Pulmonary artery endothelial cell (primary cell): ENCODE results near the gene PLEKHG2. TPM values are rescaled to one million over a fixed set of nuclear protein-coding genes. Genes with fewer than 3 reads are reported as not detected.
"Not testable (repeated sequence)": the region's sequence is repeated elsewhere in the genome, so short reads cannot be mapped to it uniquely, and the experiment has no call there.

ENCODE experiments used
- DNase-seq: peaks from one replicate; pipeline ENCODE4 v3.0.0-alpha.2; 2011; ENCODE audit warnings: low read depth, low spot score
- total RNA-seq: library from RNA; depleted of rRNA; stranded (reverse); fragments of >200 nt; gene quantifications from 2 replicates; pipeline ENCODE4 v1.2.3, GENCODE V29; 2014

The PLEKHG2 gene, protein sequence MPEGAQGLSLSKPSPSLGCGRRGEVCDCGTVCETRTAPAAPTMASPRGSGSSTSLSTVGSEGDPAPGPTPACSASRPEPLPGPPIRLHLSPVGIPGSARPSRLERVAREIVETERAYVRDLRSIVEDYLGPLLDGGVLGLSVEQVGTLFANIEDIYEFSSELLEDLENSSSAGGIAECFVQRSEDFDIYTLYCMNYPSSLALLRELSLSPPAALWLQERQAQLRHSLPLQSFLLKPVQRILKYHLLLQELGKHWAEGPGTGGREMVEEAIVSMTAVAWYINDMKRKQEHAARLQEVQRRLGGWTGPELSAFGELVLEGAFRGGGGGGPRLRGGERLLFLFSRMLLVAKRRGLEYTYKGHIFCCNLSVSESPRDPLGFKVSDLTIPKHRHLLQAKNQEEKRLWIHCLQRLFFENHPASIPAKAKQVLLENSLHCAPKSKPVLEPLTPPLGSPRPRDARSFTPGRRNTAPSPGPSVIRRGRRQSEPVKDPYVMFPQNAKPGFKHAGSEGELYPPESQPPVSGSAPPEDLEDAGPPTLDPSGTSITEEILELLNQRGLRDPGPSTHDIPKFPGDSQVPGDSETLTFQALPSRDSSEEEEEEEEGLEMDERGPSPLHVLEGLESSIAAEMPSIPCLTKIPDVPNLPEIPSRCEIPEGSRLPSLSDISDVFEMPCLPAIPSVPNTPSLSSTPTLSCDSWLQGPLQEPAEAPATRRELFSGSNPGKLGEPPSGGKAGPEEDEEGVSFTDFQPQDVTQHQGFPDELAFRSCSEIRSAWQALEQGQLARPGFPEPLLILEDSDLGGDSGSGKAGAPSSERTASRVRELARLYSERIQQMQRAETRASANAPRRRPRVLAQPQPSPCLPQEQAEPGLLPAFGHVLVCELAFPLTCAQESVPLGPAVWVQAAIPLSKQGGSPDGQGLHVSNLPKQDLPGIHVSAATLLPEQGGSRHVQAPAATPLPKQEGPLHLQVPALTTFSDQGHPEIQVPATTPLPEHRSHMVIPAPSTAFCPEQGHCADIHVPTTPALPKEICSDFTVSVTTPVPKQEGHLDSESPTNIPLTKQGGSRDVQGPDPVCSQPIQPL (N-terminal part only)
- 10.7 and 13.2 TPM in 2 replicates for total RNA-seq

DNA sequence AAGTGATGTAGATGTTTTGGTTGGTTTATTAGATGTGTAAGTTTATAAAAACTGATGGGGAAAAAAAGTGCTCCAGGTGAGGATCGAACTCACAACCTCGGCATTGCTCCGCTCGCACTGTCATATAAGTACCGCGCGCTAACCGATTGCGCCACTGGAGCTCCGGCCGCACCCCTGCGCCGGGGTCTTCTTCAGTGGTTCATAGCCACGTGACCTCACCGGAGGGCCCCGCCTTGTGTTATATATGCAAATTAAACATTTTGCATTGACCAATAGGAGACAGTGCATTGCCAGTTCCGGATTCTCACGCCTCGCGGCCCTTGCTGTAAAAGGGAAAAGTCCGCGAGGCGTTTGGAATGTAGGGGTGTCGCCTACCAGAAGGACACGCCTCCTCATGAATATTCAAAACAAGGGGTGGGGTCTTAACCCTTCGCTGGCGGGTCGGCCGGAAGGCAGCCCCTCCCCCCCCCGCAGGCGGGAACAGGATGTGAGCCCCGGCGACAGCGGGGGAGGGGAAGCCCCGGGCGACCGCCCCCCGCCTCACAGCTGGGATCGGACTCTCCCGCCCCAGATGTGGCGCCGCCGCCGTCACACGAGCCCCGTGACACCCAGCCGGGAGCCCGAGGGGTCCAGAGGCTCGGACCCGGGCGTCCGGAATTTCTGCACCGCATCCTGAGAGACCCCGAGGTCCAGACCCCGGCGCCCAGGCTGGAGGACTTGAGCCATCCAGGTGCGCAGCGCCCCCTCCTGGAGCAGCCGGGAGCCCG is at the start of gene PLEKHG2:
Gene PLEKHG2 (plus strand): TSS at position 570 of the 767 bp plus-strand sequence. CDS start 1,418 bp downstream, outside the sequence.
- DNase-seq: peak; percentile 99

DNA sequence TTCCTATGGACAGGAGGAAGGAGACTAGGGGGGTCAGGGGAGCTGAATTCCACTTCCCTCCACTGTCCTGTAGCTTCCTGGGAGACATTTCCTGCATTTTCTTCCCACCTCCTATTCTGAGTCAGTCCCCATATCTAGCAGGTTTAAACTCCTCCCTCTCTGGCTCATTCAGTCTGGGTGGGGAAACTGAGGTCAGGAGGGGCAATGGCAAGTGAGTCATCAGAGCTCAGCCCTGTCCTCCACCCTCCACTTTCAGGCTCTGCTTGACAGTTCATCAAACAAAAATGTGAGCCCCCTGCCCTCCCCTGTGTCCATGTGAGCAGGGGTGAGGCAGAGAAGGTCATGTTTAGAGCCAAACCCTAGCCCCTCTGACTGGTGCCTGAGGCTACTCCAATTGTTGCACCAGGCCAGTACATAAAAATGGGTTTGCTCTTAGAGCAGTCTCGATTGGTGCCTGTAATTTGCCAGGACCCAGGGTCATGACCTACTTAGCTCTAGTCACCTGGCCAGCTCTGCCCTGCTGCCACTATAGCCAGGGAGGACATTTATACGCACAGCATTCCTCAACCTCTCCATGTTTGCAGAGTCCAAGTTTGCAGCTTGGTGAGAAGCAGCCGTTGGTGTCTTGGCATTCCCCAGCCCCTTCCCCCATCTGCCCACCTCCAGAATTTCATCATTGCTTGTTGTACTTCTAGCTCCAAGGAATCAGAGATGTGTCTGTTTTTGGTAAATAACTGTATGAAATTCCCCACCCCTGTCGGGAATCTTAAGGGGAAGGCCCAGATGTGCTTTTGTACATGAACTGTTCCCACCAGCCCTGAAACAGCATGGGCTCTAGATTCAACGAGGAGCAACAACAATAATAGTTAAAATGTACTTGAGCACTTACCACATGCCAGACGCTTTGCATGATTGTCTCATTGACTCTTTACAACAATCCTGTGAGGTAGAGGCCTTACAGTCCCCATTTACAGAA is 49.5 kb upstream of the PLEKHG2 start:
- DNase-seq: no peak

DNA sequence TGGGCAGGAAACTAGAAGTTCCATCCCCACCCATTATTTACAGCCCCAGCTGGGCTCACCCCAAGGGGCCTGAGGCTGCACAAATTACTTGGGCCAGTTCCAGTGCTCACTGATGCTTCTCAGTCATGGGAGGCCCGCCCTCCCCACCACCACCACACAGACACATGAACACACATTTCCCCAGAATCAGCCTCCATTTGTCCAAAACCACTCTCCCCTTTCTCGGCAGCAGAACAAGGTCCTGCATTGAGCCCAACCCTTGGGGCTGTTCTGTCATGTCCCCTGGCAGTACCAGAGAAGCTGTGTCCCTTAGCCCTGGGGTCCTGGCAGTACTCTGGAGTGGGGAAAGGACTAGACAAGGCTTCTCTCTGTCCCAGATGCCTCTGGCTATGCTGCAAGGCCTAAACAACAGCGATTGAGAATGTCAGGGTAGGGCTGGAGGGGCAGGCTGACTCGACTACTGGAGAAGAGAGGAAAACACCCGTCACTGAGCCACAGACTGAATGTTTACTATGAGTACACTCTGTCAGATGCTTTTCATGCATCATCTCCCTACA is 48.5 kb upstream of the PLEKHG2 start:
- DNase-seq: no peak

DNA sequence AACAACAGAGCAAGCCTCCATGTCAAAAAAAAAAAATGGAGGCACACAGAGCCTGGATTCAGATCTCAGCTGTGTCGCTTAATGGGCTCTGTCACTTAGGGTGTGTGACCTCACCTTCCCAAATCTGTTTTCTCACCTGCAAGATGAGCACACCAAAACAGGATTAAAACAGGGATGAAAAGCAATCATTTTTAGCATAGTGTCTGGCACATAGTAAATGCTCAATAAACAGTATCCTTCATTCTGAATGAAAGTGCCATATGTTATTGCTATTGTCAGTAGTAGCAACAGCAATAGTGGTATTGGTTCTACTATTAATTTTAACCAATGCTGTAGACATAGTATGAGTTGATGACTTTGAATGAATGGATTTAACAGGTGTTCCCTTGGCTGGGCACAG is 46.9 kb upstream of the PLEKHG2 start:
- no peak for DNase-seq

DNA sequence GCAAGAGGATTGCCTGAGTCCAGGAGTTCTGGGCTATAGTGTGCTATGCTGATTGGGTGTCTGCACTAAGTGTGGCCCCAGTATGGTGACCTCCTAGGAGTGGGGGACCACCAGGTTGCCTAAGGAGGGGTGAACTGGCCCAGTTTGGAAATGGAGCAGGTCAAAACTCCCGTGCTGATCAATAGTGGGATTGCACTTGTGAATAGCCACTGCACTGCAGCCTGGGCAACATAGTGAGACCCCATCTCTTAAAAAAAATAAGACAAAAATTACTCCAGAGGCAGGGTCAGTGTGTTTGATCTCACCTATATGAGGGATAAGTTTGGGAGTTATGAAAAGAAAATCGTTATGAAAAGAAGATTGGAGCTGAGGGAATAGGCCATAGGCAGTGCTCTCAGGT is 43.3 kb upstream of the PLEKHG2 start:
- no peak for DNase-seq

DNA sequence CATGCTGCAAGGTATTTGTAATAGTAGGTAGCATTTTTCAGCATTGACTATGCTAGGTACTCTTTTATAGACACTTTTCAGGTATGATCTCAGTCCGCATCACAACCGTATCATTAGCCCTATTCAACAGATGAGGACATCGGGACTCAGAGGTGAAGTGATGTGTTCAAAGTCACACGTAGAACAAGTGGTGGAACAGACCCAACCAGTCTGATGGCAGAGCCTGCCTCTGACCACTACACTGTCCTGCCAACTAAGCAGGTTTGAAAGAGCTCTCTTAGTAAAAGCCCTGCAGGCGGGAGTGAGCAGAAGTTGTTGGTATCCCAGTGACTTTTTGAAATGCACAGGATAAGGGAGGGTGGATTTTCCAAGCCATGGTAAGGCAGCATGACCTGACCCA is 41.7 kb upstream of the PLEKHG2 start:
- no peak for DNase-seq

DNA sequence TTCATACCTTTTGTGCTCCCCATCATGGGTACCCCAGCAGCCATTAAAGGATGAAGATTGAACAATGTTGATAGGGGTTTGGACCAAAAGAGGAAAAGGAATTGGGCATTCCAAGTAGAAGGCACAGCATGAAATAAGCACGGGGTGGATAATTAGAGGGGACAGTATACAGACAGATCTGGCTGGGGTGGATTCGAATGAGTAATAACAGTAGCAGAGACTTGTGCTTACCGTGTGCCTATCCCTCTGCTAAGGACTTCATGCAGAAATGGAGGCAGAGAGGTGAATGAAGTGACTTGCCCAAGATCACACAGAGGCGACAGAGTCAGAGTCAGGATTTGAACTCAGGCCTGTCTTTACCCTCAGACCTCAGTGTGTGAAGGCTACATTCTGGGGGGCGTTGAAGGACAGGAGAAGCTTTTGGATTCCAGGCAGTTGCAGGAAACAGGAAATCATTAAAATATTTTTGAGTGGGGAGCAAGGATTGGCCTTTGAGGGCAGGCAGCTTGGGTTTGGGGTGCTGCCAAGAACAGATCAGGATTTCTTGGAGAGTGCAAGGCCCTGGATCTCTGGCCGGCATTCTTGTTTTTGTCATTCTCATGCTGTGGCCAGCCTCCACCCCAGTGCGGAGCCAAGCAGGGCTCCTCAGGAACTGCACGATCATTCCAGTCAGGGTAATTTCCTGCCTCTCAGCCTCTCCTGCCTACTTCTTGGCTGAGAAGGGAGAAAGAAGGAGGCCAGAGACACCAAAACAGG is 40.2 kb upstream of the PLEKHG2 start:
- peak; percentile 59 for DNase-seq

DNA sequence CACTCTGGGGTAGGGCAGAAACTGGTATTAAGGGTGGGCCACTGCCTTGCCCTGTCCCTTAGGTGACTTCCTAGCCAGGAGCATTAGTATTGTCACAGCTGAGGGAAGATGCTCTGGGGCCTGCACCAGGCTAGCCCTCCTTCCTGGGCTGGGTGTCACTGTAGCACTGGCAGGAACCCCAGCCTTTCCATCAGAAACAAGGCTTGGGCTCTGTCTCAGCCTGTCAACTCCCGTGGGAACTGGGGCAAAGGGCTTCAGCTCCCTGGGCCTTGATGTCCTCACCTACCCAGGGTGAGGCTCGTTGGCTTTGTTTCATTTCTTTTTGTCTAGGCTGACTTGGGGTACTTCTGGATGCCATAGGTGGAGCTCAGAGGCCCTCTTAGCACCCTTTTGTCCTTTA is 39.5 kb upstream of the PLEKHG2 start:
- DNase-seq: no peak

DNA sequence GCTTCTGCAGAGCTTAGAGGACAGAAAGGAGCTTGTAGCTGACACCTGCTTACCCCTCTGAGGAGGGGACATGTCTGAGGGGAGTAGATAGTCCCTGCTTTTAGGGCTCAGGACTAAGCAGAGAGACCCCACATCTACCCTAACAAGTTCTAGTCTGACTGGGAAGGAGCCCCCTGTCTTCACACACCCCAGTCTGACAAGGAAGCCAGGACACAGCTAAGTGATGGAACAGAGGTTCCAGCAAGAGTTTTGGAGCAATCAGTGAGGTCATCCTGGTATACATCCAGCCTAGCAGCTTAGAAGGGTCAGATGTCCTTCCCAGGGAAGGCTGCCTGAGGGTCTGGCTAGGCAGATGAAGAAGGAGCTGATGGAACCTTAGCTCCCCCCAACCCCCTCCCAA is 36.5 kb upstream of the PLEKHG2 start:
- no peak for DNase-seq

DNA sequence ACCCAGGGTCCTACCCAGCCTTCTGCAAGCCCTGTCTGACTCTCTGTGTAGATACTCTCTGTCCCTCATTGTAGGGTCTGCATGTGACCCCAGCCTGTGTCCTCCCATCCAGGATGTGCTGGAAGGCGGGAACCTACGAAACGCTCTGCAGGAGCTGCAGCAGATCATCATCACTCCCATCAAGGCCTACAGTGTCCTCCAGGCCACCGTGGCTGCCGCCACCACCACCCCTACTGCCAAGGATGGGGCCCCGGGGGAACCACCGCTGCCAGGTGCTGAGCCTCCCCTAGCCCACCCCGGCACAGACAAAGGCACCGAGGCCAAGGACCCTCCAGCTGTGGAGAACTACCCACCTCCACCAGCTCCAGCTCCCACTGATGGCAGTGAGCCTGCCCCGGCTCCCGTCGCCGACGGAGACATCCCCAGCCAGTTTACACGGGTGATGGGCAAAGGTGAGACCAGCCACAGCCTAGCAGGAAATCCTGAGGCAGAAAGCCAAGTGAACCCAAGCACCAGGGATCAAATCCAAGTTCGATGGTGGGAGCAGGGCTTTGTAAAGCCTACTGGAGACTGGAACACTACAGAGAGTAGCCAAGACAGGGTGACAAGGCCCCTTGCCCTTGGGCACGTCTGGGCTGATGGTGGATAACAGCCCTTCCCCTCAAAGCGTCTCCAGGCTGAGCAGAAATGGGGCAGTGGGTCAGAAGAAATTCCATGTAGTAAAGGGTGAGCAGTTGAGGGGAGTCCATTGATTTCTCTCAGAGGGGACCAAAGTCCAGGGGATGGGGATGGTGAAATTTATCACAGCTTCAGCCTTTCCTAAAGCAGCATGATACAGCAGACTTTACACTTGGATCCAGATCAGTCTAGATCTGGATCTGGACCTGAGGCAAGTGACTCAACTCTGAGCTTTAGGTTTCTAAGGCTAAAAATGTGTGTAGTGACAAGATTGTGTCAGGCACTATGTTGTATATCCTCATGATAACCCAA is 34.8 kb upstream of the PLEKHG2 start:
- DNase-seq: no peak

DNA sequence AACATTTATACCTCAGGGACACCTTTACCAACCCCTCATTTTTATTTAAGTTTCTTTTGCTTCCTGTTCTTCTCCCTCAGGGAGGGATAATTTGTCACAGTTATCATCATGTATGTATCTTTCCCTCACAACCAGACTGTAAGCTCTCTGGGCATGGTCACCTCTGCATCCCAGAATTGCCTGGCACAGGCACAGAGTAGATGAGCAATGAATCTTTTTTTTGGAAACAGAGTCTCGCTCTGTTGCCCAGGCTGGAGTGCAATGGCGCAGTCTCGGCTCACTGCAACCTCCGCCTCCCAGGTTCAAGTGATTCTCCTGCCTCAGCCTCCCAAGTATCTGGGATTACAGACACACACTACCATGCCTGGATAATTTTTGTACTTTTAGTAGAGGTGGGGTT is 33.1 kb upstream of the PLEKHG2 start:
- DNase-seq: not testable (repeated sequence)

DNA sequence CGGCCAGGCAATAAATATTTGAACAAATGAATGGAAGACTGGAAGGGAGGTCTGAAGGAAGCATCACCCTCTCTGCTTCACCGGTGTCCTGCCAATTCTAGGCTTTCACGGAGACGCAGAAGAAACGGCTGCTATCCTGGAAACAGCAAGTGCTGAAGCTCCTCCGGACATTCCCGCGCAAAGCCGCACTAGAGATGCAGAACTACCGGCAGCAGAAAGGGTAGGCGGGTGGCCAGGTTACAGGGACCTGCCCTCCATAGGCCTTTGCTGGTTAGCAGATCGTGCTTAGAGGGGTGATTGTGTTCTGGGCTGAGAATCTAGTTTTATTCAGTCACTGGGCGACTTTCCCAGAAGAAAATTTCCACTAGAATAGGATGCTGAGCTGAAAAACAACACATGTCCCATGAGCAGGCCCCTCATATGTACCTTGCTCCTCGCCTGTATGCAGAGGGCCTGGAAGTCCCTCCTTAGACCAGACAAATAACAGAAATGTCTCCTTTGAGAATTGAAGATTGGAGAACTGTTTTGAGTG is 32.5 kb upstream of the PLEKHG2 start:
- DNase-seq: no peak

DNA sequence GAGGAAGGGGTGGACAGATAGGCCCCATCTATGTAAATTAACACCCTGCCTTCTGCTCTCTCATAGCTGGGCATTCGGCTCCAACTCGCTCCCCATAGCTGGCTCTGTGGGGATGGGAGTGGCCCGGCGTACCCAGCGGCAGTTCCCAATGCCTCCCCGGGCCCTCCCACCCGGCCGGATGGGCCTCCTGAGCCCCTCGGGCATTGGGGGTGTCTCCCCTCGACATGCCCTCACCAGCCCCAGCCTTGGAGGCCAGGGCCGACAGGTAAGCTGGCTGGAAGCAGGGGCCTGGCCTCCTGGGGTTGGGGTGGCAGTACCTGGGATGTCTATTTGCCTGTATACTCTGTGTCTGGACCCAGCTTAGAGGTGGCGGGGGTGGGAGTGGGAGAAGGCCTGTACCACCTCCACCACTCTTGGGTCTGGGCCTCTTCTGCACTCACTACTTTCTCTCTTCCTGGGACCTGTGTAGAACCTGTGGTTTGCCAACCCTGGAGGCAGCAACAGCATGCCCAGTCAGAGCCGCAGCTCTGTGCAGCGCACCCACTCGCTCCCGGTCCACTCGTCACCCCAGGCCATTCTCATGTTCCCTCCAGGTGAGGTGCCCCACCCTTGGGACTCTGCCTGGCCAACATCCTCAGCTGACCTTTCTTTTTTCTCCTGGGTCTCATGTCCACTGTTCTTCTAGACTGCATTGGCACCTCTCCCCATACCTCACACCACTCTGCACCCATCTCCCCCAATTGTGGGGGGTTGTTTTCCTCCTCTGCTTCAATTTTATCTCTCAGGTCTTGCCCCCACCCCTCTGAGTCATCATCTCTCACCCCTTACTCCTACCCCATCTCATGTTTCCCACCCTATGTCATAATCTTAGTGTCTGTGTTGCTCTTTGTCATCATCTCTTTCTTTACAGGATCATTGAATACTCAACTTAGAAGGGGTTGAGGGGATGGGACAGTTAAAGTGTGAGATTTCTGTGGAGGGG is 31.7 kb upstream of the PLEKHG2 start:
- no peak for DNase-seq

DNA sequence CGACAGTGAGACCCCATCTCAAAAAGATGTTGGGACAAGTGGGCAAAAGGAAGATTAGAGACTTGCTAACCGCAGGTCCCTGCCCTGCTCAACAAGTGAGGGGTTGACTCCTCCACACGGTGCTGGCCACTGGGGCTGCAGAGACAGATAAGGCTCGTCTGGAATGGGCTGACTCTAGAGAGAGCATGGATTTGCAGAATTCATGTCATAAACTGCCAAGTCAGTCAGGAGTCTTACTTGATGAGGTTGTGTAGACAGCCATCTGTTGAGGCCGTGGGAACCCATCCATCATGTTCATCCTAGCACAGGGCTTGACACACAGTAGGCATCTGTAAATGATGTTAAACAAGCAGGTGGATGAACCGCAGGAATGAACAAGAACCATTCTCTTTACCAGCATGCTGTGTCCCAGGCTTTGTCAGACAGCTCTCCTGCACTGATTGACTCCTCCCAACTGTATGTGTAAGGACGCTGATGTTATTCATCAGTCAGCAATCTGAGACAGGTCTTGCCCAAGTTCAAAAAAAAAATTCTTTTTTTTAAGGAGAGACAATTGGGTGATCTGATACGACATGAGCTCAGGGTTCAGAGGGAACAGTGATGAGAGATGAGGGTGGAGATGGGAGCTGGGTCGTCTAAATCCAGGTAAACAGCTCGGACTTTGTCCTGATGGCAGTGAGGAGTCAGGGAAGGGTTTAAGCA is 30.4 kb upstream of the PLEKHG2 start:
- no peak for DNase-seq

DNA sequence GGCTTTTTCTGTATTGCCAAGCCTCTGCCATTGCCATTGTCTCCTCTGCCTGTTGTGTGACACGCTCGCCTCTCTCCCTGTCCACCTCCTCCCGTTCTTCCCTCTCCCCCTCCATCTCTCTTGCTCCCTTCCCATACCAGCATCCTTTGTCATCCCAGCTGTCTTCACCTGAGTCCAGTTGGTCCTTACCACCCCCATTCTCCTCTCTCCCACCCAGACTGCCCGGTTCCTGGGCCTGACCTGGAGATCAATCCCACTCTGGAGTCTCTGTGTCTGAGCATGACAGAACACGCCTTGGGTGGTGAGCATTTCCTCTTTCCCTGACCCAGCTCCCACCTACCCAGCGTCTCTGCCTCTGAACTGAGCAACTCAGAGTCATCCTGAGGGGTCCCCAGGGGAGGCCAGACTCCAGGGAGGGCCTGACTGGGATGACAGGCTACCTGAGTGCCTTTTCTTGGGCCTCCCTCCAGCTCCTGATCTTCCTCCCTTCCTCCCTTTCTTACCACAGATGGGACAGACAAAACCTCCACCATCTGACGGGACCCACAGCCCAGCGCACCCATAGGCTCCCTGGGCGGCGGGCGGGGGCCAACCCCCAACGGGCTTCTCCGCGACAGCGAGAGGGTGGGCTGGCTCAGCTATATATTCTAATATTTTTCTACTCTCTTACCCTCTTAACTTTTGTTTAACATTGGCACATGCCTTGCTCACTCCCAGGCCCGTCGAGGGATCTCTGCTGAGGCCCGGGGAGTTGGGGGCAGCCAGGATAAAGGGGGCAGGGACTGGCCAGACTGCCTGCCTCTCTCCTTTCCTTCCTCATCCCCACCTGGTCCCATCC is 29.3 kb upstream of the PLEKHG2 start:
- DNase-seq: no peak
